Stimulated activated CD8-positive, alpha-beta memory T cell treated with anti-CD3 and anti-CD28 coated beads, Interleukin-15, amount 100 ng/mL, for 1 hour (primary cell): ENCODE measurements around the gene PLOD1.
"Not testable (repeated sequence)": the region's sequence is repeated elsewhere in the genome, so short reads cannot be mapped to it uniquely, and the experiment has no call there.

Source experiments
- DNase-seq: peaks from one replicate; pipeline ENCODE4 v3.0.0-alpha.2; 2020; ENCODE audit warnings: low read depth

Gene PLOD1

DNA sequence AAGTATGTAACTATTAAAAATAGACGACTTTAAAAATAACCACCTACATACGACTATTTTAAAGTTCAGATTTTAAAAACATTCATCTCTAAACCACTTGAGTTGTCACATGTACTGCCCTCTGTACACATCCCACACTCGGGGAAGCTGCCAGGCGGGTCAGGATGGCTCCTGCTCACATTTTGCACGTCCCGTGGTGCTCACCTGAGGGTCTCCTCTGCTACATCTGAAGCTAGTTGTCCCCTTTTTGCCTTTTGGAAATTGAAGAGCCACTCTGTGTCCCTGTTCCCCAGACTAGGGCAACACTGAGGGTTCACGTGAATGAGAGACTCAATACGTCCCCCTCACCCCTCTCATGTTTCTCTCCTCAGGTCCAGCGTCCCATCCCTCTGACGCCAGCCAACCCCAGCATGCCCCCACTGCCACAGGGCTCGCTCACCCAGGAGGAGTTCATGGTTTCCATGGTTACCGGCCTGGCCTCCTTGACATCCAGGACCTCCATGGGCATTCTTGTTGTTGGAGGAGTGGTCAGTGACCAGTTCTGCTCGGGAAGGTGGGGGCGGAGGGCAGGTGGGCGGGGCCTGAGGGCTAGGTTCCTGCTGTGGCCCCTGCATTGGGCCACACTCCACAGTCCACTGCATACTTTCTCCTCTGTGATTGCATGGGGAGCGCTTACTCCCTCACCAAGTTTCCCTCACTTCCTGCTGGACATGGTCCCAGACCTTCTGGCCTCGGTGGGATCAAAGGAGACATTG lies 71.8 kb downstream of the PLOD1 start:
- DNase-seq = no peak

DNA sequence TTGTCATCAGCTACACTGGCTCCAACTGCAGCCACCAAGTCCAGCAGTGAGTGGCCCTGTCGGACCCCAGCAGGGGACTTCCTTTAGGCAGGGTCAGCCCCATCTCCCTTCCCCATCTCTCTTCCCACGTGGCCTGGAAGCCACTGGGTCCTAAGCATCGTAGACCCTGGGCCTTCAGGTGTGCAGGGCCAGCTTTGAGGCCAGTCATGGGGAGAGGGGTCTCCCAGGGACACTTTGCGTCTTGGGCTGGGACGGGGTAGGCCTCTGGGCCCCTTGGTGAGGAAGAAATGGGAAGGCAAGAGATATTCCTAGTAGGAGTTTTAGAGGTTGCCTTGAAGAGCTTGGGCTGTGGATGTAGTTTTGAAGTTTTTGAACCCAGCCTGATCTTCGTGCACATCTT lies 72.7 kb downstream of the PLOD1 start:
- DNase-seq = no peak

DNA sequence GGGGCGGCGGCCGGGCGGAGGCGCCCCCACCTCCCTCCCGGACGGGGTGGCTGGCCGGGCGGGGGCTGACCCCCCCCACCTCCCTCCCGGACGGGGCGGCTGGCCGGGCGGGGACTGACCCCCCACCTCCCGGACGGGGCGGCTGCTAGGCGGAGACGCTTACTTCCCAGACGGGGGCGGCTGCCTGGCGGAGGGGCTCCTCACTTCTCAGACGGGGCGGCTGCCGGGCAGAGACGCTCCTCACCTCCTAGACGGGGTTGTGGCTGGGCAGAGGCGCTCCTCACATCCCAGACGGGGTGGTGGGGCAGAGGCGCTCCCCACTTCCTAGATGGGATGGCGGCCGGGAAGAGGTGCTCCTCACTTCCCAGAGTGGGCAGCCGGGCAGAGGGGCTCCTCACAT lies 73.8 kb downstream of the PLOD1 start:
- DNase-seq = not testable (repeated sequence)

DNA sequence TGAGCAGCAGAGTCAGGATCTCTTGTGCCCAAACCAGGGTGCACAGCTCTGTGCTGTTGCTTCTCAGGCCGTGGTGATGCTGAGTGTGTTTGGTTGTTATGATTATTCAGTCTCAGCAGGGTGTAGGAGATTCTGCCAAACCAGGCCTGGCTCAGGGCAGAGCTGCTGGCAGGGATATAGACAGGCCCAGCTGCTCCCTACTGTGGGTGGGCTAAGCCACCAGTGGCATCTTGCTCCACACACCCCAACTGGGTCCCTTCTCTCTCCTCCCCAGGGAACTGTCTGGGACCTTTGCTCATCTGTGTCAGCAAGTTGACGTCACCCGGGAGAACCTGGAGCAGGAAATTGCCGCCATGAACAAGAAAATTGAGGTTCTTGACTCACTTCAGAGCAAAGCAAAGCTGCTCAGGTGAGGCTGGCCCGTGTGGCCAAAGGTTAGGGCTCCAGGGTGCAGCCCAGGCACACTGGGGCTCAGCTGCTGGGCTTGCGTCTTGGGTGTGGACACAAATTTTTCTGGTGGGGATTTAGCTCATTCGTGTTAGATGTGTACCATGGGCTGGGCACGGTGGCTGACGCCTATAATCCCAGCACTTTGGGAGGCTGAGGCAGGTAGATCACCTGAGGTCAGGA lies 74.9 kb downstream of the PLOD1 start:
- DNase-seq = no peak

DNA sequence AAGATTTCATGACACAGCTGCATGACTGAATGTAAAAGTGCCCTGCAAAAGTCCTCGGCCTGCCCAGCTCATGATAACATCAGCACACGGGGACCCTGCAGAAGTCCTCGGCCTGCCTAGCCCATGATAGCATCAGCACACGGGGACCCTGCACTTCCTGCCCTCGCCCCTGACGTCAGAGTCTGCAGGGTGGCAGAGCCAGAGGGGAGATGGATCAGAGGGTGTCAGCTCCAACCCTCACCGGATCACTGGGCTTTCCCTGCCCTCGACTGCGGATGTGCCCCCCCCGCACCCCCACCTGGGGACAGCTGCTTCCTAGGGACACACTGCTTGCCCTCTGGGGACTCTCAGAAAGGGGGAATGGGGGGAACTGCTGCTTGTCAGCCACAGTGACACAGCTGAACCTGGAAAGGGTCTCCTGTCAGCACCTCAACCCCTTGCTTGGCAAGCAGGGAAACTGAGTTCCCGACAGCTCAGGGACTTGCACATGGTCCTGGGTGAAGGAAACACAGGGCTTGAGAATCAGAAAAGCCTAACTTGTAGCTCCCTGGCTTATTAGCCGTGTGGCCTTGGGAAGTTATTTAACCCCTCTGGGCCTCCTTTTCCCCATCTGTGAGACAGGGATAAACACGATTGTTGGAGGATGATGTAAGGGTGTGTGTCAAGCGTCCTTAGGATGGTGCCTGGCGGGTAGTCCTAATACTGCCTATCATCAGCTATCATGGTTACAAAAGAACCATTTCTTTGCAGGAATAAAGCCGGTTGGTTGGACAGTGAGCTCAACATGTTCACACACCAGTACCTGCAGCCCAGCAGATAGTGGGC lies 76.4 kb downstream of the PLOD1 start:
- DNase-seq = no peak

DNA sequence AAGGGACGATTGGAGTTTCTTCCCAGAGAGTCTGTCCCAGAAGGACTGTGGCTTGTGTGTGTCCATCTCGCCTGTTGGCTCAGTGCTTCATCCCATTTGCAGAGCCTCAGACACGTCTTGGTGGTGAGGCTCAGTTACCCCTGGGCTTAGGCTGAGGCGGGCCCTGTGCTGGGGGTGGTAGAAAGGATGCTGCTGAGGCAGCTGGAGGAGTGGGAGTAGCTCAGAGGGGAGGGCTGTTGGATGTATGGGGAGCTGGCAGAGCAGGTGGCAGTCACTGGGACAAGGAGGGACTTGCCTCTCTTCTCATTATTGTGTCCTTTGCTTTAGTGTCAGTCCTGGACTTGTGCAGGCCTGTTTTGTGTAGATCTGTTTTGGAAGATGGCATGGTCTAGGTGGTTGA lies 77.5 kb downstream of the PLOD1 start:
- DNase-seq = no peak

DNA sequence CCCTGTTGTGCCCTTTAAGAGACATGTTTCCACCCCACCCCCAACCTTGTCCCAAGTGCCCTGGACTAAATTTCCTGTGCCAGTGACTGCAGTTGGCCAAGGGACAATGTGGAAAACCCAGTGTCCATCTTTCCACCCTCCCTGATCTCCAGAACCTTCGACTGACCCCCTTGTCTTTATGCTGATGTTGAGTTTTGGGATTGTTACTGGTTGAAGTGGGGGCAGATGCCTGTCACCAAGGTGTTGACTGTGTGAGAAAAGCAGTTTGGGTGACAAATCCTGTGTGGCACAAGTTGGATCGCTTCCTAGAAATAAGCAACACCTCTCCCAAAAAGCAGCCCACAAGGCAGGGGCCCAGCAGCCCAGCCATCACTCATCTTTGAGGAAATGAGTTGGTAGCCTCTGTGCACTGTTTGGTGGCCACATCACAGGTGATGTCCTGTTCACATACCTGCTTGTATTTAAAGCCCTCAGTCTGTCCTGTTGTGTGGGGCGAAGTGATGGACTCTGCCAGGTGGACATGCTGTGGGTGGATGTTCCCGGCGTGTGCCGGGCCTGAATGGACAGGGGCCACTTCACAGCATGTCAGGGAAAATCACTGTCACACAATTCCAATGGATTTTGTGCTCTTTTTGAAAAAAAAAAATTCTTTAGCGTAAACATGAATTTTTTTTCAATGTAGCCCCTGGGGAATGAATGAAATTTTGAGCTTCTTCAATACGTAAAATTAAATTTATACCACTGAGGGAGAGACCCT lies 78.2 kb downstream of the PLOD1 start:
- no peak for DNase-seq

DNA sequence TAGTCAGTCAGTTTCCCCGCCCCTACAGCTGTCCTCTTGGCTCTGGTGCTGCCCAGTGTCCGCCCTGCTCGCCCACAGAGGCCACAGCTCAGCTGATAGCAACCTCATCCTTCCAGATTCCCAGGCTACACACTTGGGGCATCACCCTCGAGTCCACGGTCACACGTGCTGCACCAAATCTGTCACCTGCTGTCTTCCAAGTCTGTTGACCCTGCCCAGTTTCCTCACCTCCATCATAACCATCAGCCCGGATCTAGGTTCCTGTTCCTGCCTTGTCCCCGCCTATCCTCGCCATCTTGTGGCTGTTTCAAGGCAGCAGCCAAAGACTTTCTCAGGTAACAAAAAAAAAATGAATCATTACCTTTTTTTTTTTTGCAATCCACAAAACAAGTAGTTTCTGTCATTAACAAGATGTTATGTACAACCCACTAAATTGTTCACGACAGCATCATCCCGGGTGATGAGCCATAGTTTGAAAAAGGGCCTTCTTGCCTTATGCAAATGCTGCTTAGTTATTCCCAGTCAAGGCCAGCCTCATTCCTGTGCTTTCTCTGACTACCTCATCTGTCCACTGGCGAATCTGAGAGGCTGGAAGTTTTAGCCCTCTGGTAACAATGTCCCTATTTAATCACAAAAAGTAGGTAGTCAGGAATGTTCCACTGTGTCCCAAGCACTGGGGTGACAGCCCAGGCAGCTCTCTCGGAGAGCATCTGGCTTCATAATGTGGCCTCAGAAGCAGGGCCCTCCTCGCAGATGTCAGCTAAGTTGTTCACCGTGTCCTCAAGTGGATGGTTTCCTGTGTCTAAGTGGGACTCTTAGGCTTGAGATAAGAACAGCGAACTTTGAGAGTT lies 79.8 kb downstream of the PLOD1 start:
- no peak for DNase-seq

DNA sequence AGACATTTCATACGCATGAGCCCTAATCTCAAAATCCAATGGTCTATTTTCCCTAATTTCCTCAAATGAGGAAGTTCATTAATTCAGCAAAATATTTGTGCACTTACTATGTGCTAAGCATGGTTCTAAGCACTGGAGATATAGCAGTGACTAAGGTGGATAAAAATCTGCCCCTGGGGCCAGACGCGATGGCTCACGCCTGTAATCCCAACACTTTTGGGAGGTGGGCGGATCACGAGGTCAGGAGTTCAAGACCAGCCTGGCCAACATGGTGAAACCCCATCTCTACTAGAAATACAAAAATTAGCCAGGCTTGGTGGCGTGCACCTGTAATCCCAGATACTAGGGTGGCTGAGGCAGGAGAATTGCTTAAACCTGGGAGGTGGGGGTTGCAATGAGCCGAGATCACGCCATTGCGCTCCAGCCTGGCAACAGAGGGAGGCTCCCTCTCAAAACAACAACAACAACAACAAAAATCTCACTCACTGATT lies 80.5 kb downstream of the PLOD1 start:
- DNase-seq = no peak

DNA sequence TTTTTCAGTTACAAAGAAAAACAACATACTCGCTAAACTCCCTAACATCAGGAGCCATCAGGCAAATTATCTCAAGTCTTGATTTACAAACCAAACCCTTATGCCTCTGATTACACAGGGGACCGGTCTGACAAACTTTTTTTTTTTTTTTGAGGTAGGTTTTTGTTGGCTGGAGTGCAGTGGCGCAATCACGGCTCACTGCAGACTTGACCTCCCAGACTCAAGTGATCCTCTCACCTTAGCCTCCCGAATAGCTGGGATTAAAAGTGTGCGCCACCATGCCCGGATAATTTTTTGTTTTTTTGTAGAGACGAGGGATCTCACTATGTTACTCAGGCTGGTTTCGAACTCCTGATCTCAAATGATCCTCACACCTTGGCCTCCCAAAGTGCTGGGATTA lies 81.0 kb downstream of the PLOD1 start:
- no peak for DNase-seq

DNA sequence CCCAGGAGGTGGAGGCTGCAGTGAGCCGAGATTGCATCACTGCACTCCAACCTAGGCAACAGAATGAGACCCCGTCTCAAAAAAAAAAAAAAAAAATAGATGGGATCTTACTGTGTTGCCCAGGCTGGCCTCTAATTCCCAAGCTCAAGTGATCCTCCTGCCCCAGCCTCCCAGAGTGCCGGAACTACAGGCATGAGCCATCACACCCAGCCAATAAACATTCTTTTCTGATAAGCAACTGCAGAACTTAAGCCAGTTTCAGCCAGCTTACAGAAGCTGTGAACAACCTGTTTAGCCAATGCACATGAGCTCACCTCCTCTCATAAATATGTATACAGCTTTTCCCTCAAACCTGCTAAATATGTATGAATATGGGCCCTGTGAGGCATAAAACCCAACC lies 81.7 kb downstream of the PLOD1 start:
- DNase-seq = no peak

DNA sequence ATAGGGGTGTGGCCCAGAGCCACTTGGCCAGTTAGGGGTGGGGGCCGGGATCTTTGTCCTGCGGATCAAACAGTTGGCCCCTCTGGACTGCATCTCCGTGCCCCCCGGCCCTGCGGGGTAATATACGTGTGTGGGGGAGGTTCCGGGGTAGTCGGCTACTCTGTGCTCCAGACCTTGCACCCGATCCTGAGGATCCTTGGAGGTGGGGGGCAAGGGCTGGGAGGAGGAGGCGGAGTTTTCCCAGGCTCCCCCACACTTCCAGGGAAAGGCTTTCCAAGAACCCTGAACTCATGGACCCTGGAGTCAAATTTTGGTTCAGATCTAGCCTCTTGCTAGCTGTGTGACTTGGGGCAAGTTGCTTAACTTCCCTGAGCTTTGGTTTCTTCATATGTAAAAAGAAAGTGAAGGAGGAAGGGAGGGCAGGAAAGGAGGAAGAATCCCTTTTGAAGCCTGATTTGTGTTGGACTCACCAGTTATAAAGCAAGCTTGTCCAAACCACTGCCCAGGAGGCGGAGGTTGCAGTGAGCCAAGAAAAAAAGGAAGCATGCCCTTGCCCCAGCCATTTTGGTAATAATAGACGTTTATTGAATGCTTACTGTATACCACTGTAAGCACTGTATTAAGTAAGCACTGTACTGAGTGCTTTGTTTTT lies 85.5 kb downstream of the PLOD1 start:
- DNase-seq = no peak

DNA sequence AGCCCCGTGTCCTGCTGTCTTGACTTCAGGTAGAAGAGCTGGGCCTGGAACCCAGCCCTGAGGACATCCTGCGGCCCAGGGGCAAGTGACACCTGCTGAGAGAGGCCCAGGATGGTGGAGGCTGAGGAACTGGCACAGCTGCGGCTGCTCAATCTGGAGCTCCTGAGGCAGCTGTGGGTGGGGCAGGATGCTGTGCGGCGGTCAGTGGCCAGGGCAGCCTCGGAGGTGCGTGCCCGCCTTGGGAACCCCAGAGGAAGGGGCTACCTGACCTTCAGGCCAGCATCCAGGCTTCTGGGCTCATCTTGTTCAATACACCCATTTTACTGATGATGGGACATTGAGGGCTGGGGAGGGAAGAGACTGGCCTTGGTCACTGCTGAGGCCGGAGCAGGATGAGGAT lies 87.1 kb downstream of the PLOD1 start:
- DNase-seq = no peak

DNA sequence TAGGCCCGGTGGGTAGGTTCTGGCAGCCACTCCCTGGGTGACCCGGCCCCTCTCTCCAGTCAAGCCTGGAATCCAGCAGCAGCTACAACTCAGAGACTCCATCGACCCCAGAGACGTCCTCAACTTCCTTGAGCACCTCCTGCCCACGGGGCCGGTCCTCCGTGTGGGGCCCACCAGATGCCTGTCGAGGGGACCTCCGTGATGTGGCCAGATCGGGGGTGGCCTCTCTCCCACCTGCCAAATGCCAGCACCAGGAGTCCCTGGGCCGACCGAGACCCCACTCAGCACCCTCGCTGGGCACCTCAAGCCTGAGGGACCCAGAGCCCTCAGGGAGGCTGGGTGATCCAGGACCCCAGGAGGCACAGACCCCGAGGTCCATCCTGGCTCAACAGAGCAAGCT lies 87.5 kb downstream of the PLOD1 start:
- DNase-seq = no peak
